Colonic mucosa (tissue), 4 donors: ENCODE data around the gene PTH2R. TPM values are rescaled to one million over a fixed set of nuclear protein-coding genes. Genes with fewer than 3 reads are reported as not detected.
A peak's percentile ranks its signal among the peaks of the same experiment; 100 is the strongest.
"Not testable (repeated sequence)": the region's sequence is repeated elsewhere in the genome, so short reads cannot be mapped to it uniquely, and the experiment has no call there.

Source experiments
- DNase-seq: peaks from one replicate; pipeline ENCODE4 v3.0.0-alpha.2; 2020
- H3K27ac ChIP-seq: fragments of 200-600 bp; one replicate; pipeline ENCODE4 v1.8.0; 2021
- H3K27me3 ChIP-seq: fragments of 200-600 bp; one replicate; pipeline ENCODE4 v1.8.0; 2021
- H3K36me3 ChIP-seq: fragments of 200-600 bp; one replicate; pipeline ENCODE4 v1.8.0; 2021
- H3K4me1 ChIP-seq: fragments of 200-600 bp; one replicate; pipeline ENCODE4 v1.8.0; 2021; ENCODE audit warnings: mild to moderate bottlenecking
- H3K4me3 ChIP-seq: fragments of 200-600 bp; one replicate; pipeline ENCODE4 v1.8.0; 2021
- H3K9ac ChIP-seq, 2 donors: one replicate each; pipeline ENCODE4 v1.7.0; 2013; ENCODE audit warnings: control low read depth in 2 of 2, low read depth in 2 of 2, low read length in 2 of 2
- H3K9me3 ChIP-seq: fragments of 200-600 bp; one replicate; pipeline ENCODE4 v1.8.0; 2021
- intact Hi-C: fragments of 100-400 bp; cut with DNase I; formaldehyde crosslinking; loops from one replicate; pipeline ENCODE4 v1.14.1; 2022
- total RNA-seq, 2 donors: library from RNA; stranded (reverse); fragmentation: NEBNext Ultra II Directional in 1 of 2; extraction: Animal tissue kit (Norgen Biotek cat#: 25700) in 1 of 2; gene quantifications; one replicate each; pipeline ENCODE4 v1.2.1, GENCODE V29; 2021
- TF ChIP-seq, protein P1 (sequence below): fragments of 200-600 bp; IDR thresholded peaks from one replicate; pipeline ENCODE4 v1.8.0; 2022; ENCODE audit warnings: antibody characterized with exemption, mild to moderate bottlenecking
- donor health status: healthy.
- donor health status: DM: no; HTN: no; CAD: no.
- donor health status: DM: no; HTN: no; CAD: no.

The PTH2R gene
- total RNA-seq, 2 donors from 2014 or later = not detected

GRCh38 chr2:208515099-208515498 is 108.5 kb downstream of the PTH2R start:
- no peaks in the 10 kb centered on the region for H3K36me3 ChIP-seq
- no peaks in the 10 kb centered on the region for H3K4me1 ChIP-seq
- H3K4me3 ChIP-seq = no peak overlapping the region
- no peaks in the 10 kb centered on the region for H3K9me3 ChIP-seq
- H3K9ac ChIP-seq = no peak overlapping the region
- DNase-seq = no peak
- H3K27me3 ChIP-seq = no peaks in the 10 kb centered on the region
- no peak overlapping the region for H3K27ac ChIP-seq
- TF ChIP-seq, protein P1, sequence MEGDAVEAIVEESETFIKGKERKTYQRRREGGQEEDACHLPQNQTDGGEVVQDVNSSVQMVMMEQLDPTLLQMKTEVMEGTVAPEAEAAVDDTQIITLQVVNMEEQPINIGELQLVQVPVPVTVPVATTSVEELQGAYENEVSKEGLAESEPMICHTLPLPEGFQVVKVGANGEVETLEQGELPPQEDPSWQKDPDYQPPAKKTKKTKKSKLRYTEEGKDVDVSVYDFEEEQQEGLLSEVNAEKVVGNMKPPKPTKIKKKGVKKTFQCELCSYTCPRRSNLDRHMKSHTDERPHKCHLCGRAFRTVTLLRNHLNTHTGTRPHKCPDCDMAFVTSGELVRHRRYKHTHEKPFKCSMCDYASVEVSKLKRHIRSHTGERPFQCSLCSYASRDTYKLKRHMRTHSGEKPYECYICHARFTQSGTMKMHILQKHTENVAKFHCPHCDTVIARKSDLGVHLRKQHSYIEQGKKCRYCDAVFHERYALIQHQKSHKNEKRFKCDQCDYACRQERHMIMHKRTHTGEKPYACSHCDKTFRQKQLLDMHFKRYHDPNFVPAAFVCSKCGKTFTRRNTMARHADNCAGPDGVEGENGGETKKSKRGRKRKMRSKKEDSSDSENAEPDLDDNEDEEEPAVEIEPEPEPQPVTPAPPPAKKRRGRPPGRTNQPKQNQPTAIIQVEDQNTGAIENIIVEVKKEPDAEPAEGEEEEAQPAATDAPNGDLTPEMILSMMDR = no peak
- intact Hi-C loops = no loop called here

DNA sequence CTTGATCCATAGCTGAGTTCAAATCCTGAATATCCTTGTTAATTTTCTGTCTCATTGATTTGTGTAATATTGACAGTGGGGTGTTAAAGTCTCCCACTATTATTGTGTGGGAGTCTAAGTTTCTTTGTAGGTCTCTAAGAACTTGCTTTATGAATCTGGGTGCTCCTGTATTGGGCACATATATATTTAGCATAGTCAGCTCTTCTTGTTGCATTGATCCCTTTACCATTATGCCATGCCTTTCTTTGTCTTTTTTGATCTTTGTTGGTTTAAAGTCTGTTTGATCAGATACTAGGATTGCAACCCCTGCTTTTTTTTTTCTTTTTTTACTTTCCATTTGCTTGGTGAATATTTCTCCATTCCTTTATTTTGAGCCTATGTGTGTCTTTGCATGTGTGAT is 116.5 kb downstream of the PTH2R start:
- intact Hi-C loops, H3K9me3 ChIP-seq, H3K27ac ChIP-seq: not testable (repeated sequence)

GRCh38 chr2:208525165-208525564 is 118.6 kb downstream of the PTH2R start:
- DNase-seq, H3K4me3 ChIP-seq, intact Hi-C loops, H3K27me3 ChIP-seq, H3K9ac ChIP-seq, H3K36me3 ChIP-seq, H3K4me1 ChIP-seq, H3K9me3 ChIP-seq, H3K27ac ChIP-seq: not testable (repeated sequence)

More for the DNA sequence above, 116.5 kb downstream of the PTH2R start:
- H3K4me3 ChIP-seq, H3K27me3 ChIP-seq, H3K36me3 ChIP-seq, H3K4me1 ChIP-seq, H3K9ac ChIP-seq, DNase-seq: not testable (repeated sequence)

- no peak overlapping the region for H3K27ac ChIP-seq
- H3K36me3 ChIP-seq = no peaks in the 10 kb centered on the region
- DNase-seq = peak; percentile 25
- TF ChIP-seq, protein P1 = no peak
- H3K27me3 ChIP-seq = no peaks in the 10 kb centered on the region
- no peaks in the 10 kb centered on the region for H3K4me1 ChIP-seq
- H3K9ac ChIP-seq = no peak overlapping the region
- intact Hi-C loops = no loop called here
- H3K4me3 ChIP-seq = no peak overlapping the region
- H3K9me3 ChIP-seq = no peaks in the 10 kb centered on the region
Observed at GRCh38 chr2:208529796-208530195, 123.2 kb downstream of the PTH2R start.

- no peak for DNase-seq
- Histone ChIP-seq H3K9ac (no peak overlapping the region), H3K4me1 (no peaks in the 10 kb centered on the region), H3K27me3 (no peaks in the 10 kb centered on the region), H3K27ac (no peak overlapping the region), H3K36me3 (no peaks in the 10 kb centered on the region), H3K9me3 (no peaks in the 10 kb centered on the region), H3K4me3 (no peak overlapping the region)
- TF ChIP-seq, protein P1 = no peak
- intact Hi-C loops = no loop called here
Observed at GRCh38 chr2:208531361-208531760, 124.8 kb downstream of the PTH2R start.

GRCh38 chr2:208535578-208535977 is 129.0 kb downstream of the PTH2R start:
- H3K27ac ChIP-seq, intact Hi-C loops, H3K27me3 ChIP-seq, H3K4me1 ChIP-seq, DNase-seq, H3K4me3 ChIP-seq, H3K9me3 ChIP-seq, H3K36me3 ChIP-seq, H3K9ac ChIP-seq: not testable (repeated sequence)

DNA sequence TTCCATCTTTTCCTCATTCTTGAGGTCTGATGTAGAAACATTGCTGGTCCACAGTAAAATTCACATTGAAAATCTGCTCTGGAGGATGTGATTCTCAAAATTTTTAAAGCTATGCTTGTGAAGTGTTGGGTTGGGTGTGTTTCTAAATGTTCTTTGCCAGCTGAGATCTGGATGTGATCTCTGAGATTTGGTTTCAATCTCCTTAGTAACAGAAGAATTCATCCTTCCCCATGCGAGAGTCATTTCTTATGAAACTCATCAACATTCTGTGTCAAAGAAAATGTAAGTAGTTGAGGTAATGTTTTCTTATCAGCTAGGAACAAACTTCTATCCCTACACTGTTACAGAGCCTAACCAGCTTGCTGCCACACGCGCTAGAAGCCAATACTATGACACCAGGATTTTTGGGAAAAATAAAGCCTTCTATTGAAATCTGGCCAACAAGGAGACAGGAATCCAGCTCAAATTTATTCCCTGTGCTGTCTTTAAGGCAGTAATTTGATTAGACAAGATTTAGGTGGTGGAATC is 134.9 kb downstream of the PTH2R start:
- DNase-seq = no peak
- no peak overlapping the region for H3K4me3 ChIP-seq
- H3K9ac ChIP-seq = no peak overlapping the region
- intact Hi-C loops = no loop called here
- TF ChIP-seq, protein P1 = no peak
- no peaks in the 10 kb centered on the region for H3K27me3 ChIP-seq
- no peaks in the 10 kb centered on the region for H3K36me3 ChIP-seq
- no peaks in the 10 kb centered on the region for H3K4me1 ChIP-seq
- no peak overlapping the region for H3K27ac ChIP-seq
- no peaks in the 10 kb centered on the region for H3K9me3 ChIP-seq
